PC-3 (cell line): ENCODE data around the gene CCDC192. TPM values are rescaled to one million over a fixed set of nuclear protein-coding genes. Genes with fewer than 3 reads are reported as not detected.

Experiments
- ATAC-seq: fragments of 200-7000 bp; cut with Tn5 transposase; 2 replicates; pipeline ENCODE4 v1.9.1; 2020; ENCODE audit warnings: mild to moderate bottlenecking, moderate library complexity
- BruUV-seq: library from RNA; stranded (reverse); fragments of 400-500 nt; replicated peaks from 2 replicates; lab custom pipeline; 2021; lab: Mats Ljungman, UMichigan
- CTCF ChIA-PET: fragments of 300-600 bp; sonication (Branson Sonifier 250); formaldehyde crosslinking; loops from one replicate; lab custom pipeline; 2022; ENCODE audit warnings: antibody characterized with exemption; lab: Charles Lee
- POLR2A ChIA-PET: fragments of 300-600 bp; sonication (Branson Sonifier 250); formaldehyde crosslinking; loops from one replicate; lab custom pipeline; 2022; ENCODE audit warnings: antibody characterized with exemption; ENCODE audit not compliant: unreplicated experiment; lab: Charles Lee
- DNase-seq: peaks from one replicate; pipeline ENCODE4 v3.0.0-alpha.2; 2015
- H2AFZ ChIP-seq: fragments of 300-600 bp; sonication (generic); 2 replicates; pipeline ENCODE4 v1.6.0; 2016; ENCODE audit warnings: antibody characterized with exemption, low read length
- H3F3A ChIP-seq: fragments of 300-600 bp; sonication (generic); one replicate; pipeline ENCODE4 v1.6.0; 2017; ENCODE audit warnings: antibody characterized with exemption, low read length, control low read depth, mild to moderate bottlenecking; ENCODE audit not compliant: unreplicated experiment
- H3K27ac ChIP-seq: fragments of 300-600 bp; sonication (generic); 2 replicates; pipeline ENCODE4 v1.5.1; 2016; ENCODE audit warnings: mild to moderate bottlenecking, low read length
- H3K27me3 ChIP-seq: fragments of 300-600 bp; sonication (generic); 2 replicates; pipeline ENCODE4 v1.6.1; 2016; ENCODE audit warnings: low read length, mixed read lengths
- H3K36me3 ChIP-seq: fragments of 300-600 bp; sonication (generic); 2 replicates; pipeline ENCODE4 v1.6.1; 2016; ENCODE audit warnings: low read depth, mixed run types, low read length, mixed read lengths
- H3K4me1 ChIP-seq: fragments of 300-600 bp; sonication (generic); 2 replicates; pipeline ENCODE4 v1.5.1; 2016; ENCODE audit warnings: low read length; ENCODE audit not compliant: insufficient read depth
- H3K4me2 ChIP-seq: fragments of 300-600 bp; sonication (generic); 2 replicates; pipeline ENCODE4 v1.6.0; 2016; ENCODE audit warnings: low read length
- H3K4me3 ChIP-seq: fragments of 300-600 bp; sonication (generic); 2 replicates; pipeline ENCODE4 v1.5.1; 2016; ENCODE audit warnings: mild to moderate bottlenecking, low read length, mixed read lengths
- H3K79me2 ChIP-seq: fragments of 300-600 bp; sonication (generic); 2 replicates; pipeline ENCODE4 v1.6.1; 2017; ENCODE audit warnings: low read length, mixed read lengths
- H3K9ac ChIP-seq: fragments of 300-600 bp; sonication (generic); 2 replicates; pipeline ENCODE4 v1.6.0; 2016; ENCODE audit warnings: mild to moderate bottlenecking, low read length
- H3K9me2 ChIP-seq: fragments of 300-600 bp; sonication (generic); replicated peaks from 2 replicates; pipeline ENCODE4 v1.6.1; 2016; ENCODE audit warnings: mixed run types, low read length, mixed read lengths
- H3K9me3 ChIP-seq: fragments of 300-600 bp; sonication (generic); 2 replicates; pipeline ENCODE4 v1.6.1; 2016; ENCODE audit warnings: low read length, mixed read lengths
- H4K20me1 ChIP-seq: fragments of 300-600 bp; sonication (generic); 2 replicates; pipeline ENCODE4 v1.6.1; 2016; ENCODE audit warnings: low read length, mixed read lengths
- CTCF ChIP-seq: fragments of 300-600 bp; sonication (generic); conservative IDR thresholded peaks from 2 replicates; pipeline ENCODE4 v1.5.1; 2017; ENCODE audit warnings: antibody characterized with exemption, low read depth, mild to moderate bottlenecking, low read length
- EZH2 ChIP-seq: fragments of 300-600 bp; sonication (generic); IDR thresholded peaks from one replicate; pipeline ENCODE4 v1.6.1; 2017; ENCODE audit warnings: antibody characterized with exemption, mild to moderate bottlenecking, low read length; ENCODE audit not compliant: unreplicated experiment
- EZH2phosphoT487 ChIP-seq: fragments of 300-600 bp; sonication (generic); IDR thresholded peaks from 2 replicates; pipeline ENCODE4 v1.6.1; 2018; ENCODE audit warnings: mild to moderate bottlenecking, antibody characterized with exemption, low read length, borderline replicate concordance
- intact Hi-C: fragments of 100-400 bp; cut with micrococcal nuclease; formaldehyde crosslinking; loops from 2 replicates; pipeline ENCODE4 v1.9.0; 2023
- total RNA-seq: library from RNA; depleted of rRNA; stranded (reverse); fragments of >200 nt; gene quantifications from 2 replicates; pipeline ENCODE4 v1.2.3, GENCODE V29; 2014

CCDC192 gene
- total RNA-seq, 1 experiment from 2014 or later, result not detected

- DNase-seq, result peak; percentile 49
- Histone ChIP-seq H3K9me3 (no peaks in the 10 kb centered on the region), H3K79me2 (no peaks in the 10 kb centered on the region), H3K4me2 (no peak overlapping the region), H4K20me1 (no peaks in the 10 kb centered on the region), H3K9me2 (no peaks in the 10 kb centered on the region), H3K27ac (no peak overlapping the region), H3K36me3 (no peaks in the 10 kb centered on the region), H3K9ac (no peak overlapping the region), H3K27me3 (no peaks in the 10 kb centered on the region), H3F3A (no peaks in the 10 kb centered on the region), H2AFZ (no peak overlapping the region), H3K4me1 (0 out of 2 replicates have a peak, but pooled peaks cover 6% of the 10 kb centered on the region), H3K4me3 (no peak overlapping the region)
- TF ChIP-seq EZH2 (no peak), EZH2phosphoT487 (no peak), CTCF (no peak)
- peak; percentile 97 for ATAC-seq
- intact Hi-C loops, result loop anchor here (2.0 kb wide), 3 partner anchors 44 to 198 kb away; partner anchors contain the start of gene SLC12A2
- CTCF ChIA-PET, result interaction anchor here (0.6 to 1.0 kb wide), 4 partner anchors 9 to 200 kb away, joined by 3 to 8 read pairs (median 3); no protein-coding TSS in a partner anchor
- no TSS peak for BruUV-seq
- POLR2A ChIA-PET, result interaction anchor here (0.5 to 0.6 kb wide), 2 partner anchors 13 to 92 kb away, joined by 3 to 4 read pairs; no protein-coding TSS in a partner anchor
These were observed 182.0 kb downstream of the CCDC192 start for GRCh38 chr5:127885176-127885575.

- ChIA-PET POLR2A (interaction anchor here (0.6 kb wide), 1 partner anchor 1286 kb away, joined by 5 read pairs; no protein-coding TSS in a partner anchor), CTCF (no interaction called here)
- no peak for TF ChIP-seq CTCF
- TF ChIP-seq EZH2, result no peak
- TF ChIP-seq EZH2phosphoT487, result no peak
- no peaks in the 10 kb centered on the region for H3F3A ChIP-seq
- no peaks in the 10 kb centered on the region for H3K36me3 ChIP-seq
- no peaks in the 10 kb centered on the region for H3K9me3 ChIP-seq
- DNase-seq, result no peak
- H3K4me2 ChIP-seq, result no peak overlapping the region
- H3K9me2 ChIP-seq, result no peaks in the 10 kb centered on the region
- no peak overlapping the region for H3K4me3 ChIP-seq
- 0 out of 2 replicates have a peak, but pooled peaks cover 6% of the 10 kb centered on the region for H3K4me1 ChIP-seq
- no peak overlapping the region for H3K27ac ChIP-seq
- H2AFZ ChIP-seq, result no peak overlapping the region
- H3K79me2 ChIP-seq, result no peaks in the 10 kb centered on the region
- no peaks in the 10 kb centered on the region for H4K20me1 ChIP-seq
- no peak for ATAC-seq
- intact Hi-C loops, result no loop called here
- BruUV-seq, result no TSS peak
- no peak overlapping the region for H3K9ac ChIP-seq
- H3K27me3 ChIP-seq, result no peaks in the 10 kb centered on the region
These were observed 182.9 kb downstream of the CCDC192 start for GRCh38 chr5:127886081-127886480.

GRCh38 chr5:127887282-127887681 is 184.1 kb downstream of the CCDC192 start:
- no peaks in the 10 kb centered on the region for H3K27me3 ChIP-seq
- H3K4me2 ChIP-seq, result no peak overlapping the region
- H3K79me2 ChIP-seq, result no peaks in the 10 kb centered on the region
- H3K9me3 ChIP-seq, result no peaks in the 10 kb centered on the region
- no peaks in the 10 kb centered on the region for H3K9me2 ChIP-seq
- no peak overlapping the region for H3K9ac ChIP-seq
- H4K20me1 ChIP-seq, result no peaks in the 10 kb centered on the region
- DNase-seq (peak; percentile 41), ATAC-seq (peak; percentile 41)
- no peak overlapping the region for H3K27ac ChIP-seq
- H3F3A ChIP-seq, result peaks cover 3% of the 10 kb centered on the region
- intact Hi-C loops, result no loop called here
- H3K4me3 ChIP-seq, result no peak overlapping the region
- H2AFZ ChIP-seq, result no peak overlapping the region
- H3K36me3 ChIP-seq, result no peaks in the 10 kb centered on the region
- ChIA-PET POLR2A (no interaction called here), CTCF (interaction anchor here (0.7 kb wide), 1 partner anchor 314 kb away, joined by 11 read pairs; no protein-coding TSS in a partner anchor)
- TF ChIP-seq EZH2, result no peak
- TF ChIP-seq EZH2phosphoT487, result no peak
- TF ChIP-seq CTCF, result no peak
- peaks cover 18% of the 10 kb centered on the region for H3K4me1 ChIP-seq
- no TSS peak for BruUV-seq
